Hippocampal formation (tissue), 2 donors: ENCODE results near the gene SGSH.

ENCODE experiments used
- DNase-seq, 2 donors: peaks; one replicate each; lab custom pipeline; 2025; lab: John Stamatoyannopoulos, UW

The SGSH gene

DNA sequence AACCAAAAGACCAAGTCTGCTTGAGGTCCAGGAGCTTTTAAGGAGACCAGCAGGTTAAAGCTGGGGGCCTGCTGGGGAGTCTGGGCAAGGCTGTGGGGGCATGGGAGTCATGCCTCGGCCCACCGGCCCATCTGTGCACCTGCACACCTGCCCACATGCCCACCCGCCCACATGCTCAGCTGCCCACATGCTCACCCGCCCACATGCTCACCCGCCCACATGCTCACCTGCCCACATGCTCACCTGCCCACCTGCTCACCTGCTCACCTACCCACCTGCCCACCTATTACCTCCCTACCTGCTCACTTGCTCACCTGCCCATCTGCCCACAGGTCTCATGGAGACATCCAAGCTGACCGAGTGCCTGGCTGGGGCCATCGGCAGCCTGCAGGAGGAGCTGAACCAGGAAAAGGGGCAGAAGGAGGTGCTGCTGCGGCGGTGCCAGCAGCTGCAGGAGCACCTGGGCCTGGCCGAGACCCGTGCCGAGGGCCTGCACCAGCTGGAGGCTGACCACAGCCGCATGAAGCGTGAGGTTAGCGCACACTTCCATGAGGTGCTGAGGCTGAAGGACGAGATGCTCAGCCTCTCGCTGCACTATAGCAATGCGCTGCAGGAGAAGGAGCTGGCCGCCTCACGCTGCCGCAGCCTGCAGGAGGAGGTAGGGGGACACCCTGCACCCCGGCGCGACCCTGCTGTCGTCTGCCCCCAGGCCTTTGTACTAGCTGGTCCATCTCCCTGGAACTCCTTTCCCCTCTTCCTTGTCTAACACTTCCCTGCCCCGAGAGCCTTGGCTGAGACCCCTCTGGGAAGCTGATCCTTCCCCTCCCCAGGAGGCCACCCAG, 36.3 kb downstream of the SGSH start:
- DNase-seq, result no peak

DNA sequence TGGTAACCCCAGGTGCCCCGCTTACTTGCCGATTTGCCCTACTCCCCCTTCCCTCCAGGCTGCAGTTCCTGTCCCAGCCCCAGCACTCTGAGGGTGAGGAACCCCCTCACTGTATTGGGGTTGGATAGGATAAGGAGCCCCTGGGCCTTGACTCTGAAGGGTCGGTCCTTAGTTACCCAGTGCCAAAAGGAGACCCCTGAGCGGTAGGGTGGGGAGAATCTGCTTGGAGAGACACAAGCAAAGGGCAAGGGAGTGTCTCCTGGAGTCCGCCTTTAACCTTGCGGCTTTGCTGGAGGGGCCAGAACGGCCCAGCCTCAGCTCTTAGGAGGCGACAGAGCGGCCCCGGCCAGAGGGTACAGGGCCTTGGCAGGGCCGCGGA, 37.3 kb downstream of the SGSH start:
- no peak for DNase-seq

DNA sequence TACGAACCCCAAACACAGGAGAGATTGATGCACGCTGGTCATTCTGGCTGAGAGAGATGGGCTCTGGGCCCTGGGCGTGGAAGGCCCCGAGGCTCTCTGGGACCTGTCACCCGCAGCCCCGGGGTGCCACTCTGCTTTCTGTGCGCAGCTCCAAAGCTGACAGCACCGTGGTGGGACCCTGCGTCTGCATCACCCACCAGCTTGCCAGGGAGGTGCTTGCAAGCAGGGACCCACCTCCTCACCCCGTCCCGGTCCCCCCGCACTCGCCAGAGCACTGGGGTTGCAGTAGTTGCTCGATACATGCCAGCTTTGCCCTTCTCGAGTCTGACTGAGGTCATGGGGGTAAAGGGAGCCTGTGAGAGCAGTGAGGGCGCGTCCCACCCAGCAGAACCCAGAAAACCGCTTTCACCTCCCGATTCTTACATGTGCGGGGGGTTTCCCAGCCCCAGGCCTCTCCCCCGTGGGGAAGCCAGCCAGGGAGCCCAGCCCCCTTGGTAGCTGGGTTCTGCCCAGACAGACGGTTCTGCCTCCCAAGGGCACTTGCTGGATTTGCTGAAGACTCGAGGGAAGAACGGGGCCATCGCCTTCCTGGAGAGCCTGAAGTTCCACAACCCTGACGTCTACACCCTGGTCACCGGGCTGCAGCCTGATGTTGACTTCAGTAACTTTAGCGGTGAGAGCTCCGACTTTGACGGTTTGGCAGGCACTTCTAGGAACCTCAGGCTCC, 37.9 kb downstream of the SGSH start:
- DNase-seq, result no peak

DNA sequence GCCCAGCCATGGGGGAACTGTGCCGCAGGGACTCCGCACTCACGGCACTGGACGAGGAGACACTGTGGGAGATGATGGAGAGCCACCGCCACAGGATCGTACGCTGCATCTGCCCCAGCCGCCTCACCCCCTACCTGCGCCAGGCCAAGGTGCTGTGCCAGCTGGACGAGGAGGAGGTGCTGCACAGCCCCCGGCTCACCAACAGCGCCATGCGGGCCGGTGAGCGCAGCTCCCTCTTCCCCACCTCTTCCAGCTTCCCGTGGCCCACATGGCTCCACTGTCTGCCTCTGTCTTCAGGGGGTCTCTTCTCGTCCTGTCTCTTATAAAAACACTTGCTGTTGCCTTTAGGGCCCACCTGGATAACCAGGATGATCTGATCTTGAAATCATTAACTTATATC, 38.7 kb downstream of the SGSH start:
- DNase-seq, result no peak

DNA sequence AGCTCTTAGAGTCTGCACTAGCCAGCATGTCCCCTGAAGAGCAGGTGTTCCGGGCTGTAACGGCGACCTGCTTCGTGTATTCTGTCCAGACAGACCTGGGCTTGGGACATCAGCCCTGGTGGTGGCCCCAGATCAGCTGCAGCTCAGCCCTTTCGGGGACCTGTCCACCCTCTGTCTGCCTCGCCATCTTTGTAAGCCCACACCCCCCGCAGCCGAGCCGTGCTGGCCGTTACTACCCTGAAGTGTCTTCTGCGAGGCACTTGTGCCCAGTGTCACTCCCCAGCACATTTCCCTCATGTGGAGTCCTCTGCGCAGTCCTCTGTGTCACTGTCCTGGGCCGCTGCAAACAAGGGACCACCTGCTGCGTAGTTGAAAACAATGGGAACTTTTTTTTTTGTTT, 39.9 kb downstream of the SGSH start:
- DNase-seq, result no peak

DNA sequence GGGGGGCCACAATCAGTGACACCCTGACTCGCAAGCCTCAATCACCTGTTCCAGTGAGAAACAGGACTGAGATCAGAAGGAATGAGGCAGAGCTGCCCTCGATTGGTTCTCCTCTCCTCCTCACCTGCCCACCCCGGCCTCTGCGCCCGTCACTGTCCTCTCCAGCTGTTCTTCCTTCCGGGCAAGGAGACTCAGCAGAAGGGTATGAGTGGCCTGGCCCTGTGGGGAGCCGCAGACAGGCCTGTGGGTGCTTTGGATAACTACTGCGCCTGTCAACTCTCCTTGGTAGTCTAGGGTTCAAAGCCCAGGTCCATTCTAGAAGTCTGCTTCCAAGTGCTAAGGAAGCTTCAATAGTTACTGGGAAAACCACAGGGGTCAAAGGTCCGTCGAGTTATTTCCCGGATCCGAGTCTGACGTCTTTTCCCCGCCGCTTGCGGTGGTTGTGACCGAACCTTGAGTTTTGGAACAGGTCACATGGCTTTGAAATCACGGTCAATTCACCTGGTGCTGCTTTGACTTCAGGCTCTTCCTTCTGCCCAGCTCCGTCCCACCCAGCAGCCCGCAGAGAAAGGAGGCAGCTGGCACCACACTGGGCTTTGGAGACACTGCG, 42.0 kb downstream of the SGSH start:
- DNase-seq, result no peak

DNA sequence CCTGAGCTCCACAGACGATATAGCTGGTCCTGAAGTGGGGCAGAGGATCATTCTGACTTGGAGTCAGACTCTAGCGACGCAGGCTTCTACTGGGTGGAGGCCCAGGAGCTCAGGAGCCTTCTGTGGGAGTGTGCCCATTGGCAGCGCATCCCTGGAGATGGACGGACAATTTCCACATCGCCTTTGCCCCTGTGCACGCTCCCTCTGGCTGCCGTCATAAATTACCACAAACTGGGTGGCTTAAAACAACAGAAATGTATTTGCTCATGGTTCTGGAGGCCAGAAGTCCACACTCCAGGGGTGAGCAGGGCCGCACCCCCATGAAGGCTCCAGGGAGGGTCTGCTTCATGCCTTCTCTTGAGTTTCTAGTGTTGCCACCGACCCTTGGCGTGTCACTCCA, 43.4 kb downstream of the SGSH start:
- DNase-seq, result no peak

DNA sequence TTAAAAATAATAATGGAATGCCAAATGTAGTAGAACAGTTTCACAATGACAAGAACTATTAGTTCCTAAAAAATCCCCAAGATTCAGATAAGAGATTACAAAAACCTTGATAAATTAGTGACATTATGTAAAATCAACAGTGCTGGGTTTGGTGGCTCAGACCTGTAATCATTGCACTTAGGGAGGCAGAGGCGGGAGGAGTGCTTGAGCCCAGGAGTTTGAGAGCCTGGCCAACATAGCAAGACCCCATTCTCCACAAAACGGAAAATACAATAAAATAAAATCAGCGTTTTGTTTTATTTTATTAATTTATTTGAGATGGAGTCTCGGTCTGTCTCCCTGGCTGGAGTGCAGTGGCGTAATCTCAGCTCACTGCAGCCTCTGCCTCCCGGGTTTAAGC, 46.2 kb downstream of the SGSH start:
- no peak for DNase-seq

DNA sequence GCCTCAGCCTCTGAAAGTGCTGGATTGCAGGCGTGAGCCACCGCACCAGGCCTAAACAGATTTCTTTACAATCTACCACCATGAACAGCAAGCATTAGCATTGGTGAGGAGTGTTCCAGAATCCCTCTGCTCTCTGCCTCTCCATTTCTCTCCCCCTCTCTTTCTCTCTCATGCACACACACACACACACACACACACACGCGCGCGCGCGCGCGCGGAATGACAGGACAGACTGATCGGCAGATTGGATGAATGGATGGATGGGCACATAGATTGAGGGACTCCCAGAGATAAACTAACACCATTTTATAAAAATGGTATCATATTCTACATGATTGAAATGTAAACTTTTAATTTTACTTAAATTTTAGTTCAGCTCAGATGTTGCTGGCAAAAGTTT, 47.0 kb downstream of the SGSH start:
- no peak for DNase-seq

DNA sequence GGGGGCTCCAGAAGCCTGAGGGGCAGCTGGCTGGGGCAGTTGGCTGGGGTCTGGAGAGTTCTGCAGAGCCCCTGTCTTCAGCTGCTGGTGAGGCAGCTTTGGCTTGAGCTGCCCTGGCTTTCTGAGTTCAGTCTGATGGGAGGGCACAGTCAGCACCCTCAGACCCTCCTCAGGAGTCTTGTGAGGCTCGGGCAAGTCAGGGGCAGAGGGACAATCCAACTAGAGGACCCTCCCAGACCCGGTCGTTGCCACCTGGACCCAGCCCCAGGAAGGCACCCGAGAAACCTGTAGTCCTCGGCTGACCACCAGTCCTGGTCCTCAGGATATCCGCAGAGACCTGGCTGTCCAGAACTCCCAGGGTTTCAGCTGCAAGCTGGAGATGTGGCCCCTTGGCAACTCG, 48.5 kb downstream of the SGSH start:
- DNase-seq, result no peak

DNA sequence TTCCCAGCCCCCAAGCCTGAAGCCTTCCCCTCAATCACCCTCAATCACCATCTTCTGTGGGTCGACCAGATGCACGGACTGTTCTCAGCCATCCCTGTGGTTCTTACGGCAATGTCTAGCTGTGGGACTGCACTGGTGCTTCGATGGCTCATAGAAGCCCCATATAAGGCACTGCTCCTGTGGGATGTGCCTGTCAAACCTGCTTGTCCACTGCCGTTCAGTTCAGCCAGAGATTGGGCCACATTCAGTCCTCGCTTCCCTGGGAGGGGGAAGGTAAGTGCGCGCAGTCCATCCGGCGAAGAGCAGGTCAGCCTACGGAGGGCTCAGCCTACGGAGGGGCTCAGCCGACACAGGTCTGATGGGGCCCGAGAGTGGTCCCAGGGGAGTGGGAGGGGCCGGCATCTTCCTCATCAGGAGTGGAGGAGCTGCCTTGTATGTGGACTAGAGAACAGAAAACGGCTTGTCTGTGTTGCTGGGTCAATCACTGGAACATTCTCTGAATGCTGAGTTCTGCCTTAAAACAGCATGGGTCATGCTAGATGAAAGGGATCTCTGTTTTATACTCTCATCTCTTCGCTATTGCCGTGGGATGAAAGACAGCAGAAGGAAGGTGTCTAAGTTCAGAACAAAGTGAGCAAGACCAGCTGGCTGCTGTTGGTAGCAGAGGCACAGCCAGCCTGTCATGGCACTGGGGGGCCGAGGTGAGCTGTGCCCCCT, 50.2 kb downstream of the SGSH start, which contains the start of gene CARD14:
CARD14 (plus strand) TSS at position 247 of the 717 bp plus-strand sequence. CDS start 11,409 bp downstream, outside the sequence.
- DNase-seq, result no peak

DNA sequence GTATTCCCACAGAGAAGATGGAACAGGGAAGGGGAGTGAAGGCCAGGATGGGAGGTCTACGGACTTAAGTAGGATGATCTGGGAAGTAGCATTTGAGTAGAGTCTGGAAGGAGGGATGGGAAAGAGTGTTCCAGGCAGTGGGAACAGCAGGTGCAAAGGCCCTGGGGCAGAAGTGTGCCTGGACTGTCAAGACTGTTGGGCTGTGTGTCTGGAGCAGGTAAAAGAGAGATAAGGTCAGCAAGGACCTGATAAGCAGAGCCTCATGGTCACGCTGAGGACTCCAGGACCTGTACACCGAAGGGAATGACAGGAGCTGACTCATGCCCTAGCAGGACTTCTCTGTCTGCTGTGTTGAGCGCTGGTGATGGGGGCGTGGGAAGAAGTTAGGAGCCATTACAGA, 51.0 kb downstream of the SGSH start:
- DNase-seq, result no peak

DNA sequence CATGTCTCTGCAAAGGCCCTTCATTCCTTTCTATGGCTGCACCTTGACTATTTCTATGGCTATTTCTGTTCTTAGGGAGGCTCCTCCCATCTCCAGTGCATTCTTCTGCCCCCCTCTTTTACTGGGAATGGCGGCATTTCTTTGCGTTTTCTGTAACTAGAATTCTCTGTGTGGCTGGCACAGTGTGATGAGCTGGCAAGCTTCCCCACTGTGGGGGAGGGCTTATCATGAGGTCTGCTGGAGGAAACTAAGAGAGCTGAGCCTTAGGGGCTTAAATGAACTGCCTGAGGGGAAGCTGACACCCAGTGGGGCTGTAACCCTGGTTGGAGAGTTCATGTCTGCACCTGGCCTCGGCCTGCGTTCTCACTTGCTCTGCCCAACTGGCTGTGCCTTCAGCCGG, 51.8 kb downstream of the SGSH start:
- DNase-seq, result no peak

DNA sequence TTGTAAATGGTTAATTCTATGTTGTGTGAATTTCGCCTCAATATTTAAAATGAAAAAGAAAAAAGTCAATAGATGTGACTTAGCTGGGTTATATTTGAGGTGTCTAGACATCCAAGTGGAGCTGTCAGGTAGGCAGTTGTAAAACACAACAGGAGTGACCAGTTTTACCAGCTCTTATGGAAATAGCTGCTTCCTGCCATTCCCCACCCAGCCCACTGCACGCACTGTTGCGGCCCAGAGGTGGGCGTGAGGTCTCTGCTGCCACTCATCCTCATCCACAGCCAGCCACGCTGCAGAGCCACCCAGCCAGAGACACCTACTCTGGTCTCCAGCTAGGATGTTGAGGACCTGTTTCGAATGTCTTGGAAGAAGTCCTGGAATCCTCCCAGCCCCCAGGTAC, 53.7 kb downstream of the SGSH start:
- DNase-seq, result no peak

DNA sequence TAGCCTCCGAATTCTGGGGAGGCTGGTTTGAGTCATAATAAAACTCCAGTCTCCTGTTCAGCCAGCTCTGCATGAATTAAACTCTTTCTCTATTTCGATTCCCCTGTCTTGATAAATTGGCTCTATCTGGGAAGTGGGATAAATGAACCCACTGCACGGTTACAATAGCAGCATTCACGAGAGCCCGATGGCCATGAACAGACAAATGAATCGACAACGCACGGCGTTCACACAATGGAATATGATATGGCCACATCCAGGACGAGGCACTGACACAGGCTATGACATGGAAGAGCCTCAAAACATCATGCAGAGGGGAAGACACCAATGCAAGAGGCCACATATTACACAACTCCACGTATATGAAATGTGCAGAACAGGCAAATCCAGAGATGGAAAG, 55.9 kb downstream of the SGSH start:
- no peak for DNase-seq

DNA sequence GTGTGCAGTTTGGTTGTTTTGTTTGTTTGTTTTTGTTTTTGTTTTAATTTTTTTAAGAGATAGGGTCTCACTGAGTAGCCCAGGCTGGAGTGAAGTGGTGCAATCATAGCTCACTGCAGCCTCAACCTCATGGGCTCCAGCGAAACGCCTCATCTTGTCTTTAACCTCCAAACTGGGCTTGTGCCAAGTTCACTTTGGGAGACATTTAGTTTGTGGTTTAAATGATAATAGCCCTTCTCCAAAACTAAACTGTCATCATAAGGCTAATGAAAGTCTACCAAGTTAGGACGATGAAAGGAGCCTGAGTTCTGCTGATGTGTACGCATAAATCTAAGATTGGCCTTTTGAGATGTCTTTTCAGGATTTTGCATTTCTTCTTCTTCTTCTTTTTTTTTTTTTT, 56.8 kb downstream of the SGSH start:
- DNase-seq, result no peak

DNA sequence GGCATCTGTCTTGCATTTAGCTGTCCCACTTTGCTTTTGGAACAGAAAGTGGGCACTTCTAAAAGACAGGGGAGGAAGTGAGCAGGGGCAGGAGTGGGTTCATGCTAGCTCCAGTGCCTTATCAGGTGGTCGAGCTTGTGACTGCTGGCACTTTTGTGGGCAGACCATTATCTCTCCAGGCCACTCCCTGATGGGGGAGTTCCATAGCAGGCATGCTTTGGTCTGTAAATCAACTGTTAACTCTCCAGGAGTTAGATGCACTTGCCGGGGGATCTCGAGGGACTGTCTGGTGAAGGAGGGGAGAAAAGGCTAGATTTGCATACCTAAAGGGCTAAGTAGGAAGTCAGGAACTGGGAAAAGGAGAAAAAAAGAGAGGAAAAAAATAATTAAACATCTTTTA, 59.6 kb downstream of the SGSH start:
- DNase-seq, result no peak
